Left ventricle myocardium superior (tissue), 1 donor: ENCODE data around the gene OR4C45. TPM values are rescaled to one million over a fixed set of nuclear protein-coding genes. Genes with fewer than 3 reads are reported as not detected.
A peak's percentile ranks its signal among the peaks of the same experiment; 100 is the strongest.
"Not testable (repeated sequence)": the region's sequence is repeated elsewhere in the genome, so short reads cannot be mapped to it uniquely, and the experiment has no call there.

Experiments used
- ATAC-seq: fragments of 200-7000 bp; cut with Tn5 transposase; one replicate; pipeline ENCODE4 v1.9.1; 2020; ENCODE audit warnings: mild to moderate bottlenecking, moderate library complexity
- DNase-seq: peaks from one replicate; pipeline ENCODE4 v3.0.0-alpha.2; 2020
- intact Hi-C: fragments of 100-400 bp; cut with micrococcal nuclease; formaldehyde crosslinking; loops from one replicate; pipeline ENCODE4 v1.11.0; 2022
- long read RNA-seq: library from polyadenylated mRNA; unstranded; transcript quantifications from one replicate; pipeline ENCODE4 v2.0.0, GENCODE V29; 2021
- total RNA-seq: library from RNA; stranded (reverse); fragmentation: NEBNext Ultra II Directional; extraction: Animal tissue kit (Norgen Biotek cat#: 25700); gene quantifications from one replicate; pipeline ENCODE4 v1.2.1, GENCODE V29; 2021
- donor health status: DM: no; HTN: yes; CAD: no; lungs with severe emphysema.

The OR4C45 gene
- total RNA-seq = not detected
- long read RNA-seq = 0 reads

DNA sequence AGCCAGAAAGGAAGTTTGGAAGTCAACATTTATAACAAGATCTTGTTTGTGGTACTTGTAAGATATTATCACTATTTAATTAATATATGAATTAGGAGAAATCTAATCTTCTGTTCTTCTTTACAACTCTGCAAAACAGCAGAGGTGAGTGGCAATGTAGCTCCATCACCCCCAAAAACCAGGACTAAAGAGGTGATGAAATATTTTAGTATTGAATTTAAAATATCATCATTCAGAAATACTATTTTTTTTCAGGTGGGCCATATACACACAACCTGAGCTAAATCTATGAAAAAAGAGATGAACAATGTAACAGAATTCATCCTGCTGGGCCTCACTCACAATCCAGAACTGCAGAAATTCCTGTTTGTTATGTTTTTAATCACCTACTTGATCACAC is at the start of gene OR4C45:
TSS of gene OR4C45 (plus strand) at position 301 of the 400 bp plus-strand sequence.
- ATAC-seq (no peak), DNase-seq (no peak)
- intact Hi-C loops = no loop called here

DNA sequence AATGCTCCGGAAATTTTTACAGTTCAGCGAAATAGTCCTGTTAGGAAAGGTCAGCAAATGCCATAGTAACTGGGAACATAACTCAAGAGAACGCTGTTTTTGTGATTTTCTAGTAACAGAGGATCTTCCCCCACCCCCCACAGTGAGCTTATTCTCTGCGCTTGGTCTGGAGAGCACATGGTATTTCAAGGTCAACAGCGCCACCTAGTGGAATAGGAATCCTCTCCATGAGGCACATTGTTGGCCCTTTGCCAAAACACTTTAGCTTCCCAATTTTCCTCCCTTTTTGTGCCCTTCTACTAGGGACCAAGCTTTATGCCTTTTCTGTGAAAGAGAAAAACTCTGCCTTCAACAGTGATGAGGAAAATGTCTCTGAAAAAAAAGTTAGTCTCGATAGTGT is 37.1 kb upstream of the OR4C45 start:
- intact Hi-C loops = no loop called here
- DNase-seq (no peak), ATAC-seq (no peak)

DNA sequence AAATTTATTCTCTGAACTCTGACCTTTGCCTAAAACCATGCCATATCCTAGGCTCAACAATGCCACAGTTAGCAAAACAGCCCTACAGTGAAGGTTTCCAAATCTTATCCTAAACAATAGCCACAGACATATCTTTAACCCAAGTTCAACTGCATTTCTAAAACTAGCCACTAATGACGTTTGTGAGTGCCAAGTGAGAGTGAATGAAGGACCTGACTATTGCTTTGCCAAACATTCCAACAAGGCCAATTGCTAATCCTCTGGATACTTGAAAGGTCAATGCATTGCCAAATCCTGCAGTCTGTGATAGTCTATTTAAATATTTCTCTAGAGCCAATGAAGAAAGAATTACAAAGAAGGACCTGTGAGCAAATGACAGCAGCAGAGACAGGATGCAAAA is 2.5 kb upstream of the OR4C45 start:
- intact Hi-C loops = no loop called here
- no peak for DNase-seq

DNA sequence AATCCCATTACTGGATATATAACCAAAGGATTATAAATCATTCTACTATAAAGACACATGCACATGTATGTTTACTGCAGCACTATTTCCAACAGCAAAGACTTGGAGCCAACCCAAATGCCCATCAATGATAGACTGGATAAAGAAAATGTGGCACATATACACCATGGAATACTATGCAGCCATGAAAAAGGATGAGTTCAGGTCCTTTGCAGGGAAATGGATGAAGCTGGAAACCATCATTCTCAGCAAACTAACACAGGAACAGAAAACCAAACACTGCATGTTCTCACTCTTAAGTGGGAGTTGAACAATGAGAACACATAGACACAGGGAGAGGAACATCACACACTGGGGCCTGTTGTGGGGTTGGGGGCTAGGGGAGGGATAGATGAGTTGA is 3.6 kb downstream of the OR4C45 start:
- intact Hi-C loops, DNase-seq, ATAC-seq: not testable (repeated sequence)

More for the DNA sequence above, 2.5 kb upstream of the OR4C45 start:
- peak; percentile 90 for ATAC-seq

DNA sequence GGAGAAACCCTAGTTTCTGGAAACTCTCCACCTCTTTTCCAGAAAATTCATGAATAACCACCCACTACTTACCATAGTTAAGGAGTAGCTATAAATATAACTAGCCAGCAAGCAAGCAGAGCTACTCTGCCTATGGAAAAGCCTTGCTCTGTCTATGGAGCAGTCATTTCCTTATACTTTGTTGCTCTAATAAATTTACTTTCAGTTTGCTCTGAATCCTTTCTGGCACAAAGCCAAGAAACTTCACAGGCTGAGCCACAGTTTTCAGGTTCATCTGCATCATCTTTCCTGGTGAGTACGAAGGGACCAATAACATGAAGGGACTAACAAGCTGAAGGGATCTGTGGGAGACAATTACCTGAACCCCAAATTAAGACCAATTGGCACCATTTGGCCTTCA is 4.6 kb downstream of the OR4C45 start:
- ATAC-seq (no peak), DNase-seq (no peak)
- intact Hi-C loops = no loop called here

DNA sequence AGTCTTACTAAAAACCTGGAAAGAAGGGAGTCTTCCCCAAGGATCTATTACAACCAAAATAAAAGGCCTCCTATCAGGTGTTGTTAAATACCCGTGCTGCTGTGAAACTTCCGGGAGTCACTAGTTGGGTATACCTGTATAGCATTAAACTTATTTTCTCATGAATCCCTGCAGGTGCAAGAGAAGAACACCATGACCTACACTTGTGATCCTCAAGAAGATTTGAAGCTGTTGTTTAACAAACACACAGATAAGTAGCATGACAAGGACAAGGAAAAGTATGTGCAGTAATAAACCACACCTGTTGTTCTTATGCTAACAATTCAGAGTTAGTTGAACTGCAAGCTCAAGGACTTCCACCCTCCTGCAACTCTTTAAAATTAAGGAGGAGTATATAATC is 12.0 kb downstream of the OR4C45 start:
- DNase-seq (no peak), ATAC-seq (no peak)
- intact Hi-C loops = no loop called here

DNA sequence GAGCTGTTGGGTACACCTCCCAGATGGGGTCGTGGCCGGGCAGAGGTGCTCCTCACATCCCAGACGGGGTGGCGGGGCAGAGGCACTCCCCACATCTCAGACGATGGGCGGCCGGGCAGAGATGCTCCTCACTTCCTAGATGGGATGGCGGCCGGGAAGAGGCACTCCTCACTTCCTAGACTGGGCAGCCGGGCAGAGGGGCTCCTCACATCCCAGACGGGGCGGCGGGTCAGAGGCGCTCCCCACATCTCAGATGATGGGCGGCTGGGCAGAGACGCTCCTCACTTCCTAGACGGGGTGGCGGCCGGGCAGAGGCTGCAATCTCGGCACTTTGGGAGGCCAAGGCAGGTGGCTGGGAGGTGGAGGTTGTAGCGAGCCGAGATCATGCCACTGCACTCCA is 30.4 kb downstream of the OR4C45 start:
- intact Hi-C loops, ATAC-seq, DNase-seq: not testable (repeated sequence)

DNA sequence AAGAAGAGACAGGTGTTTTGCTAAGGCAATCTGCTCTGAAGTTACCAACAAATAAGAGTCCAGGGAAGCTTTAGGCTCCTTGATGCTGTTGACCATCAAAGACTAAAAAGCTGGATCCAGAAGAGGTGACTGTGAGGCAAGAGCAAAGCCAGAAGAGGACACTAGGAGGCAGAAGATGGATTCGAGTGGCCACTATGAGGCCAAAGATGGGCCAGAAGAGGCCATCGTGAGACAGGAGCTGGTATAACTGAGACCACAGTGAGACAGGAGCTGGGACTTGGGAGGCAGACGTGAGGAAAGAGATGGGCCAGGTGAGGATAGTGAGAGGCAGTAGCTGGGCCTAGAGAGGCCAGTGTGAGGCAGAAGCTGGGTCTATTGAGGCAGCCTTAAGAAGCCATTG is 37.7 kb downstream of the OR4C45 start:
- intact Hi-C loops = no loop called here
- ATAC-seq = no peak

DNA sequence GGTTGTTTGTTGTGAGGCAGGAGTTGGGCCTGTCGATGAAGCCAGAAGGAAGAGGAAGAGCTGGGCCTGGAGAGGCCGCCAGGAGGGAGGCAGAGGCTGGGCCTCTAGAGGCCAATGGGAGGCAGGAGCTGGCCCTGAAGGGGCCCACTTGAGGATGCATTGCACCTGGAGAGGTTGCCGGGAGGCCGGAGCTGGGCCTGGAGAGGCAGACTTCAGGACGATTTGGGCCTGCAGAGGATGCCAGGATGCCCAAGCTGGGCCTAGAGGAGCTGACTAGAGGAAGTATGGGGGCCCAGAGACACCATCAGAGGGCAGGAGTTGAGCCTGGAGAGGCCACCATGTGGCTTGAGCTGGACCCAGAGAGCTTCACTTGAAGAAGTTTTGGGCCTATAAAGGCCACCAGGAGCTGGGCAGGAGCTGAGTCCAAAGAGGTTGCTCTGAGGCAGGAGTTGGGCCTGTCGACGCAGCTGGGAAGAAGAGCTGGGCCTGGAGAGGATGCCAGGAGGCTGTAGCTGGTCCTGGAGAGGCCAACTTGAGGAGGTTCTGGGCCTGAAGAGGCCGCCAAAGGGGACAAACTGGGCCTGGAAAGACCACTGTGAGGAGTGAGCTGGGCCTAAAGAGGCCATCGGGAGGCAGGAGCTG is 39.0 kb downstream of the OR4C45 start:
- ATAC-seq = no peak
- intact Hi-C loops = no loop called here
- DNase-seq = no peak

More for the DNA sequence above, 37.7 kb downstream of the OR4C45 start:
- DNase-seq = no peak

DNA sequence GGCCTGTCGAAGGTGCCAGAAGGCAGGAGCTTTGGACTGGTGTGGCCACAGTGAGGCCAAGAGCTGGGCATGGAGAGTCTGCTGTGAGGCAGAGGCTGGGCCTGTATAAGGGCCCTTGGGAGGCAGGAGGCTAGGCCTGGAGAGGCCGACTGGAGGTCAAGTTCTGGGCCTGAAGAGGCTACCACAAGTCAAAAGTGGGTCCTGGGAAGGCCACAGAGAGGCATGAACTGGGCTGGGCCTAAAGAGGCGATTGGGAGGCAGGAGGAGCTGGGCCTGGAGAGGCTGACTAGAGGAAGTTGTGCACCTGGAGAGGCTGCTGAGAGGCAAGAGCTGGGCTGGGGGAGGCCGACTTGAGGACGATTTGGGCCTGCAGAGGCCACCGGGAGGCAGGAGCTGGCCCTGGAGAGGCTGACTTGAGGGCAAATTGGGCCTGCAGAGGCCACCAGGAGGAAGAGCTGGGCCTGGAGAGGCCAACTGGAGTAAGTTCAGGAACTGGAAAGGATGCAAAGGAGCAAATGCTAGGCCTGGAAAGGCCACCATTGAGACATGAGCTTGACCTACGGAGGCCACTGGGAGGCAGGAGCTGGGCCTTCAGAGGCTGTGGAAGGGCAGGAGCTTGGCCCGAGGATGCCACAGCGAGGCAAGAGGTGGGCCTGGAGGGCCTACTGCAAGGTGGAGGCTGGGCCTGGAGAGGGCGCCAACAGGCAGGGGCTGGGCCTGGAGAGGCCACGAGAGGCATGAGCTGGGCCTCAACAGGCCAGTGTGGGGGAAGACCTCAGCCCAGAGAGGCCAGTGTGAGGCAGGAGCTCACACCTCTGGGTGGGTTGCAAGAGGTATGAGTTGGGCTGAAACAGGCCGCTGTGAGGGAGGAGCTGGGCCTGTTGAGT is 39.8 kb downstream of the OR4C45 start:
- no peak for ATAC-seq
- DNase-seq = no peak
- intact Hi-C loops = no loop called here

DNA sequence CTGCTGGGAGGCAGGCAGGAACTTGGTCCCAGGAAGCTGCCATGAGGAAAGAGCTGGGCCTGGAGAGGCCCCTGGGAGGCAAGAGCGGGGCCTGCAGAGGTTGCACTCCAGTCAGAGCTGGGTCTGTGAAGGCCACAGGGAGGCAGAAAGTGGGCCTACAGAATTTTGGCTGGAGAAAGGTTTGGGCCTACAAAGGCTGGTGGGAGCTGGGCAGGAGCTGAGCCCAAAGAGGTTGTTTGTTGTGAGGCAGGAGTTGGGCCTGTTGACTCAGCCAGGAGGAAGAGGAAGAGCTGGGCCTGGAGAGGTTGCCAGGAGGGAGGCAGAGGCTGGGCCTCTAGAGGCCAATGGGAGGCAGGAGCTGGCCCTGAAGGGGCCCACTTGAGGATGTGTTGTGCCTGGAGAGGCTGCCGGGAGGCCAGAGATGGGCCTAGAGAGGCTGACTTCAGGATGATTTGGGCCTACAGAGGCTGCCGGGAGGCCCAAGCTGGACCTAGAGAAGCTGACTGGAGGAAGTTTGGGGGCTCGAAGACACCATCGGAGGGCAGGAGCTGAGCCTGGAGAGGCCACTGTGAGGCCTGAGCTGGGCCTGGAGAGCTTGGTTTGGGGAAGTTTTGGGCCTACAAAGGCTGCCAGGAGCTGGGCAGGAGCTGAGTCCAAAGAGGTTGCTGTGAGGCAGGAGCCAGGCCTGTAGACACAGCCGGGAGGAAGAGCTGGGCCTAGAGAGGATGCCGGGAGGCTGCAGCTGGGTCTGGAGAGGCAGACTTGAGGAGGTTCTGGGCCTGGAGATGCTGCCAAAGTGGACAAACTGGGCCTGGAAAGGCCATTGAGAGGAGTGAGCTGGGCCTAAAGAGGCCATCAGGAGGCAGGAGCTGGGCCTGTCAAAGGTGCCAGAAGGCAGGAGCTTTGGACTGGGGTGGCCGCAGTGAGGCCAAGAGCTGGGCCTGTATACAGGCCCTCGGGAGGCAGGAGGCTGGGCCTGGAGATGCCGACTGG is 40.7 kb downstream of the OR4C45 start:
- DNase-seq (no peak), ATAC-seq (no peak)
- intact Hi-C loops = no loop called here

DNA sequence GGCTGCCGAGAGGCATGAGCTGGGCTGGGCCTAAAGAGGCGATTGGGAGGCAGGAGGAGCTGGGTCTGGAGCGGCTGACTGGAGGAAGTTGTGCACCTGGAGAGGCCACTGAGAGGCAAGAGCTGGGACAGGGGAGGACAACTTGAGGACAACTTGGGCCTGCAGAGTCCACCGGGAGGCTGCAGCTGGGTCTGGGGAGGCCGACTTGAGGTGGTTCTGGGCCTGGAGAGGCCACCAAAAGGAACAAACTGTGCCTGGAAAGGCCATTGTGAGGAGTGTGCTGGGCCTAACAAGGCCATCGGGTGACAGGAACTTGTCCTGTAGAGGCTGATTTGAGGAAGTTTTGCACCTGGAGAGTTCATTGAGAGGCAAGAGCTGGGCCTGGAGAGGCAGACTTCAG is 41.5 kb downstream of the OR4C45 start:
- intact Hi-C loops = no loop called here
- no peak for ATAC-seq
- no peak for DNase-seq

DNA sequence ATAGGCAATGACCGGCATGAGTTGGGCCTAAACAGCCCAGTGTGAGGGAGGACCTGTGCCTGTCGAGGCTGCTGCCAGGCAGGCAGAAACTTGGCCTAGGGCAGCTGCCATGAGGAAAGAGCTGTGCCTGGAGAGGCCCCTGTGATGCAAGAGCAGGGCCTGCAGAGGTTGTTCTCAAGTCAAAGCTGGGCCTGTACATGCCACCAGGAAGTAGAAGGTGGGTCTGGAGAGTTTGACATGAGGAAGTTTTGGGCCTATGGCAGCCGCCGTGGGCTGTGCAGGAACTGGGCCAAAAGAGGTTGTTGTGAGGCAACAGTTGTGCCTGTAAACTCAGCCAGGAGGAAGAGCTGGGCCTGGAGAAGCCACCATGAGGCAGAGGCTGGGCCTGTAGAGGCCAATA is 43.2 kb downstream of the OR4C45 start:
- ATAC-seq (no peak), DNase-seq (no peak)
- intact Hi-C loops = no loop called here

DNA sequence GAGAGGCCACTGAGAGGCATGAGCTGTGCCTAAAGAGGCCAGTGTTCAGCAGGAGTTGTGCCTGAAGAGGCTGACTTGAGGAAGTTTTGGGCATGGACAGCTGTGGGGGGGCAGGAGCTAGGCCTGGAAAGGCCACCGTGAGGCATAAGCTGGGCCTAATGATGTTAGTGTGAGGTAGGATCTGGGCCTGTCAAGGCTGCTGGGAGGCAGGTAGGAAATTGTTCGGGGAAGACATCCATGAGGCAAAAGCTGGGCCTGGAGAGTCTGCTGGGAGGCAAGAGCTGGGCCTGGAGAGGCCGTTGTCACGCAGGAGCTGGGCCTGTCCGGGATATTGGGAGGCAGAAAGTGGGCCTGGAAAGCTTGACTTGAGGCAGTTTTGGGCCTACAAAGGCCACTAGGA is 44.9 kb downstream of the OR4C45 start:
- no peak for DNase-seq
- intact Hi-C loops = no loop called here
- ATAC-seq = no peak

DNA sequence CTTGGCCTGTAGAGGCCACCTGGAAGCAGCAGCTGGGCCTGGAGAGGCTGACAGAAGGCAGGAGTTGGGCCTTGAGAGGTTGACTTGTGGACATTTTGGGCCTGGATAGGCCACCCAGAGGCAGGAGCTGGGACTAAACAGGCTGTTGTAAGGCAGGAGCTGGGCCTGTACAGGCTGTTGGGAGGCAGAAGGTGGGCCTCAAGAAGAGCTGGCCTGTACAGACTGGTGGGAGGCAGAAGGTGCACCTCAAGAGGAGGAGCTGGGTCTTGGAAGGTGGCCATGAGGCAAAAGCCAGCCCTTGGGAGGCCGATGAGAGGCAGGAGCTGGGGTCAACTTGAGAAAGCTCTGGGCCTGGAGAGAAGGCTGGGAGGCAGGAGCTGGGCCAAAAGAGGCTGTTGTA is 45.3 kb downstream of the OR4C45 start:
- no peak for DNase-seq
- intact Hi-C loops = no loop called here
- no peak for ATAC-seq

DNA sequence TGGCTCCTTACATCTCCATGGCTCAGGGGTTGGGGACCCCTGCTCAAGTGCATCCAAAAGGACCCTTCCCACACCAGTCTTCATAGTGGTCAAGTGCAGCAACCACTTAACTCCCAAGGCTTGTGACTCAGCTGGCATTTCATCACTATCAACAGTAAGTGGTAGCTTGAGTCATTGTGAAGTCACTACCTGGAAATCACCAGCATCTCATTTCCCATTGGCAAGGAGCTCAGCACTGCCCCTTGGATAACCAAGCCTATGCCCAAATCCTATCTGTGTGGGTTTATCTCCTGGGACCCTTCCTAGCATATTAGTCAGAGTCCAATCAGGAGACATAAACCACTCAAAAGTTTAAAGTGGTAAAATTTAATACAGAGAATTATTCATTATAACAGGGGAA is 46.3 kb downstream of the OR4C45 start:
- intact Hi-C loops, ATAC-seq: not testable (repeated sequence)

DNA sequence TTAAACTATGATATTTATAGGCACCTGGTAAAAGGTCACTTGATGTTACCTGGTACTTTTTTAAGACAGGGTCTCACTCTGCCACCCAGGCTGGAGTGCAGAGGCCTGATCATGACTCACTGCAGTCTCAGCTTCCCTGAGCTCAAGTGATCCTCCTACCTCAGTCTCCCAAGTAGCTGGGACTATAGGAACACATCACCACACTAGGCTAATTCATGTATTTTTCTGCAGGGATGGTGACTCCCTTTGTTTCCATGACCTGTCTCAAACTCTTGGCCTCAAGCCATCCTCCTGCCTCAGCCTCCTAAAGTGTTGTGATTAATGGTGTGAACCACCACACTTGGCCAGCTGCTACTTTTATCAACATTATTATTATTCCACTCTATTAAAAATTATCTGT is 47.6 kb downstream of the OR4C45 start:
- ATAC-seq (no peak), DNase-seq (no peak)
- intact Hi-C loops = no loop called here

More for the DNA sequence above, 46.3 kb downstream of the OR4C45 start:
- DNase-seq = not testable (repeated sequence)
